Astrocyte of the spinal cord (primary cell): ENCODE data around the gene NRIP1.
A peak's percentile ranks its signal among the peaks of the same experiment; 100 is the strongest.

ENCODE experiments used
- DNase-seq: peaks from one replicate; pipeline ENCODE4 v3.0.0; 2011; ENCODE audit warnings: low read depth, low spot score
- H3K4me3 ChIP-seq: 2 replicates; pipeline ENCODE4 v1.5.1; 2011; ENCODE audit warnings: low read depth, mild to moderate bottlenecking, low read length, moderate library complexity
- in situ Hi-C: cut with HindIII; loops from 2 replicates; pipeline ENCODE4 v1.10.0; 2017; ENCODE audit warnings: low sequenced_read_pairs
- TF ChIP-seq, protein P1 (sequence below): IDR thresholded peaks from 2 replicates; pipeline ENCODE4 v1.5.1; 2012; ENCODE audit warnings: low read depth, mild to moderate bottlenecking, low read length, inconsistent platforms

The NRIP1 gene

GRCh38 chr21:15007716-15008296 lies 57.0 kb downstream of the NRIP1 start:
- TF ChIP-seq, protein P1, sequence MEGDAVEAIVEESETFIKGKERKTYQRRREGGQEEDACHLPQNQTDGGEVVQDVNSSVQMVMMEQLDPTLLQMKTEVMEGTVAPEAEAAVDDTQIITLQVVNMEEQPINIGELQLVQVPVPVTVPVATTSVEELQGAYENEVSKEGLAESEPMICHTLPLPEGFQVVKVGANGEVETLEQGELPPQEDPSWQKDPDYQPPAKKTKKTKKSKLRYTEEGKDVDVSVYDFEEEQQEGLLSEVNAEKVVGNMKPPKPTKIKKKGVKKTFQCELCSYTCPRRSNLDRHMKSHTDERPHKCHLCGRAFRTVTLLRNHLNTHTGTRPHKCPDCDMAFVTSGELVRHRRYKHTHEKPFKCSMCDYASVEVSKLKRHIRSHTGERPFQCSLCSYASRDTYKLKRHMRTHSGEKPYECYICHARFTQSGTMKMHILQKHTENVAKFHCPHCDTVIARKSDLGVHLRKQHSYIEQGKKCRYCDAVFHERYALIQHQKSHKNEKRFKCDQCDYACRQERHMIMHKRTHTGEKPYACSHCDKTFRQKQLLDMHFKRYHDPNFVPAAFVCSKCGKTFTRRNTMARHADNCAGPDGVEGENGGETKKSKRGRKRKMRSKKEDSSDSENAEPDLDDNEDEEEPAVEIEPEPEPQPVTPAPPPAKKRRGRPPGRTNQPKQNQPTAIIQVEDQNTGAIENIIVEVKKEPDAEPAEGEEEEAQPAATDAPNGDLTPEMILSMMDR, result no peak
- in situ Hi-C loops, result no loop called here
- DNase-seq, result no peak
- H3K4me3 ChIP-seq, result no peak overlapping the region

DNA sequence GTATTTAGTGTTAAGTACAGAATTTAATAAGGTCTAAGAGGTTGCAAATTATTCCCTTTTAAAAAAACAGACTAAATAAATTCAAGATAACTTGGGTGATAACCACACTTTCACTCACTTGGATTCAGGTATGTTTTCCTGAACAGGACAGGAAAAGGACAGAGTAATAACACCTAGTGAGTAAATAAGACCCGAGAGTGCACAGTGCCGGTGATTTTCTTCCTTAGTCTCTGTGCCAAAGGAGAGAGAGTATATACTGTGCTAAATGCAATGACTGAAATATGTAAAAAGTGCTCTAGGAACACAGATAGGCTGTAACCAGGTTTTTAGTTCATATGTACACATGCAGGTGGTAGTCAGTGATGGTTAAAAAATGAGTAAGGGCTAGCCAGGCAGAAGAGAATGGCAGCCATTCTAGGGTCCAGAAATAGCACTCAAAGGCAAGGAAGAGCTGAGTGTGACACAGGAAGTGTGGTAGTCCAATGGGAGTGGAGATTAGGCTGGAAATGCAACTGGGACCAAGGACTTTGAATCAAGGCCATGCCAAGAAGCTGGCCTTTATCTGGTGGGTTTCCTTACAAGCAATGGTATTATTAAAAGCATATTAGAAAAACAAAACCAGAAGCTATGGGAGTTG lies 58.1 kb downstream of the NRIP1 start:
- TF ChIP-seq, protein P1, result no peak
- no peak overlapping the region for H3K4me3 ChIP-seq
- in situ Hi-C loops, result no loop called here
- no peak for DNase-seq

GRCh38 chr21:15005391-15005790 lies 59.4 kb downstream of the NRIP1 start:
- DNase-seq, result peak; percentile 45
- no peak overlapping the region for H3K4me3 ChIP-seq
- in situ Hi-C loops, result no loop called here
- TF ChIP-seq, protein P1, result no peak

- in situ Hi-C loops, result no loop called here
- H3K4me3 ChIP-seq, result no peak overlapping the region
- DNase-seq, result no peak
- TF ChIP-seq, protein P1, result no peak
Measured at GRCh38 chr21:15004721-15005370, 60.0 kb downstream of the NRIP1 start.

- TF ChIP-seq, protein P1, result no peak
- in situ Hi-C loops, result no loop called here
- no peak overlapping the region for H3K4me3 ChIP-seq
- no peak for DNase-seq
Measured at GRCh38 chr21:15003463-15004135, 61.2 kb downstream of the NRIP1 start.

DNA sequence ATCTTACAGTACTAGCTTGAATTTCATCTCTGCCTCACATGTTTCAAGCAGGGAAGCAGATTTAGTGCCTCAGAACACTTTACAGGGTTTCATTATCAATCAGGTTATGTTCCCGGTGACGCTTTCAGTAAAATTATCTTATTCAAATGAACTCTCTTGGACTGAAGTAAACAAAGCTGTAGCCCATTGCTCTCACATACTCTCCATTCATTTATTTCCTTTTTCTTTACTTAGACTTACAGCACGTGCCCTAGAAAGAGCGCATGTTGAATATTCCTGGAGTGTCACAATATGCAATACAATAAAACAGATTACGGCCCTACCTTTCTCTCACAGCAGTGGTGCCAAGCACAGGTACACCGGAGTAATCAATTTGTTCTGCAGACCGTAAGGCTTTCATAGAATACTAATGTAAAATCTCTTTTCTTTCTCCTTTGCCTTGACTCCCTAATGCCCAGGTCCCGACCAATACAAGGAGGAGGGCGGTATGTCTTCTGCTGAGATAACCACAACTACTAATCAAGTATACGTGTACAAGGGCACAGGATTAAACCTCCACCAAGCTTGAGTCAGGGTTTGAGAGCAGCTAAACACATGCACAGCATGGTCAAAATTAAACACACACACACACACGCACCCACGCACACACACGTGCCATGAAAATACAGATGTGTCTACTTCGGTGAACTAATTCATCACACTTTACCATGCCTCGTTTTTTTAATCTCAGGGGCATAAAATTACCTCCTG lies 62.8 kb downstream of the NRIP1 start:
- H3K4me3 ChIP-seq, result no peak overlapping the region
- TF ChIP-seq, protein P1, result no peak
- in situ Hi-C loops, result no loop called here
- no peak for DNase-seq
